T1000 (cell line): ENCODE results near the gene NUDT17.
"Not testable (repeated sequence)": the region's sequence is repeated elsewhere in the genome, so short reads cannot be mapped to it uniquely, and the experiment has no call there.

Source experiments
- DNase-seq: peaks from one replicate; lab custom pipeline; 2025; ENCODE audit warnings: mixed read lengths; lab: John Stamatoyannopoulos, UW

Gene NUDT17

GRCh38 chr1:145845514-145846161 is at the start of gene NUDT17:
NUDT17 (plus strand) TSS chr1:145845630; CDS start chr1:145845641, 11 bp downstream.
- DNase-seq: peak; percentile 55

- DNase-seq: no peak
Measured at GRCh38 chr1:145796753-145797152, 48.7 kb upstream of the NUDT17 start.

GRCh38 chr1:145799806-145800205 is 45.6 kb upstream of the NUDT17 start:
- no peak for DNase-seq

GRCh38 chr1:145804235-145805045 is 41.0 kb upstream of the NUDT17 start:
- no peak for DNase-seq

- DNase-seq: no peak
Measured at GRCh38 chr1:145805057-145805456, 40.4 kb upstream of the NUDT17 start.

- DNase-seq: no peak
Measured at GRCh38 chr1:145806408-145806807, 39.0 kb upstream of the NUDT17 start.

GRCh38 chr1:145806844-145807243 is 38.6 kb upstream of the NUDT17 start:
- no peak for DNase-seq

- not testable (repeated sequence) for DNase-seq
Measured at GRCh38 chr1:145812977-145813810, 32.2 kb upstream of the NUDT17 start.

- DNase-seq: peak; percentile 0
Measured at GRCh38 chr1:145818095-145818494, 27.3 kb upstream of the NUDT17 start.

GRCh38 chr1:145822779-145823331 is 22.6 kb upstream of the NUDT17 start:
- not testable (repeated sequence) for DNase-seq

GRCh38 chr1:145823565-145824498 is 21.6 kb upstream of the NUDT17 start, which contains the start of the genes POLR3C and RNF115:
POLR3C (plus strand) TSS chr1:145824200; CDS start chr1:145825777, 1,577 bp downstream.
RNF115 (minus strand) TSS chr1:145824095; CDS start chr1:145823873, 222 bp downstream.
- DNase-seq: peak; percentile 73

- no peak for DNase-seq
Measured at GRCh38 chr1:145824499-145824842, 21.0 kb upstream of the NUDT17 start.

- DNase-seq: no peak
Measured at GRCh38 chr1:145826030-145826429, 19.4 kb upstream of the NUDT17 start.

GRCh38 chr1:145827966-145828365 is 17.5 kb upstream of the NUDT17 start:
- no peak for DNase-seq

- DNase-seq: no peak
Measured at GRCh38 chr1:145828367-145829026, 16.9 kb upstream of the NUDT17 start.

- not testable (repeated sequence) for DNase-seq
Measured at GRCh38 chr1:145830810-145831209, 14.6 kb upstream of the NUDT17 start.

- no peak for DNase-seq
Measured at GRCh38 chr1:145837656-145838055, 7.8 kb upstream of the NUDT17 start.

GRCh38 chr1:145843031-145843430 is 2.4 kb upstream of the NUDT17 start:
- no peak for DNase-seq

GRCh38 chr1:145845144-145845513 is 301 bp upstream of the NUDT17 start:
- no peak for DNase-seq

- DNase-seq: no peak
Measured at GRCh38 chr1:145846201-145846612, 777 bp downstream of the NUDT17 start.
